Measurements from ENCODE around the gene ANAPC13. TPM values are rescaled to one million over a fixed set of nuclear protein-coding genes. Genes with fewer than 3 reads are reported as not detected.

Gene ANAPC13
- total RNA-seq (2022) (61.5 and 78.4 TPM in 2 replicates), Bru-seq, nascent RNA (percentile 86 among the genes with signal in this experiment), BruChase-seq, experiment 1, labeled RNA remaining after a 6-hour chase (percentile 95 among the genes with signal in this experiment), BruChase-seq, experiment 2, labeled RNA remaining after a 2-hour chase (percentile 91 among the genes with signal in this experiment)
- long read RNA-seq, transcript ANAPC13-206 (3 exons, 1,420 nt), result minor isoform, 8 of 192 reads
- long read RNA-seq, transcript ANAPC13-201 (3 exons, 1,209 nt), result major isoform, 110 of 192 reads
- long read RNA-seq, transcript ANAPC13-204 (3 exons, 1,840 nt), result minor isoform, 70 of 192 reads
- long read RNA-seq, partial matches to known transcripts, result 0 of 192 reads
- long read RNA-seq, other reads (novel, unspliced or antisense), result 0 of 192 reads

DNA sequence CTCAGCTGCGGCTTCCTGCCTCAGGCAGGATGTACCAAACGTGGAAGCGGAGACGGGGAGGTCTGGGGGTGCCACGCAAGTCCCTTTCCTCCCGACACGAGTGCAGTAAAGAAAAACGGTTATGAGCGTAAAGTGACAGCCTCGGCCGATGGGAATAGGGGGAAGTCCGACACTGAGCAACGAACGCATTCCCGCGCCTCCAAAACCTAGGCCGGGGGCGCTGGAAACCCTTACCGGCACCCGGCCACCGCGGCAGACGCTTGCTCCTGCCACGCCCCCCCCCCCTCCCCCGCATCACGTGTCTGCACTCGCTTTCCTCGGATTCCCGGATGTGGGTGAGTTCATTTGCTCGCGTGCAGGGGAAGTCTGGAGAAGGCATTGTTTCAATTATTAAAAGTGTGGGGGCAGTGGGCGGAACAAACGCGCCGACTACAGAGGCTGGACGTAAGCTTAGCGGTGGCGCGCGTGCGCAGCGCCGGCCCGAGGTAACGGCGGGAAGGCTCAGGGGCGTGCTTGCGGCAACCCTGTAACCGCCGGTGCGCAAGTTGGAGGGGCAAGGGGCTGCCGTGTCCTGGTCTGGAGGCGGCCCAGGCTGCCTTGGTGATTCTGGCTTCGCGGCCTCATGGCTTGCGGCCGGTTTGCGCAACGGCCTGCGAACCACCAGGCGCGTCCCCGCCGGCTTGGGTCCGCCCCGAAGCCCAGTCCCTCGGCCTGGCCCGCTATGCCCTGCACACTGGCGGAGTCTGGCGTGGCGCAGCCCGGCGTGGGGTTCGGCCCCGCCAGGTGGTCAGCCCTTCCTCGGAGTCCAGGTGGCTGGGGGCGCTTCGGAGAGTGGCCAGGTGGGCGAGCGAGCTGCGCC, at the start of gene ANAPC13, which contains the start of gene CEP63:
Gene ANAPC13 (minus strand): TSS at position 268 of the 859 bp plus-strand sequence. CDS start 3,081 bp downstream, outside the sequence.
Gene CEP63 (plus strand): TSS at position 340 of the 859 bp plus-strand sequence. CDS start 9,264 bp downstream, outside the sequence.
- BruUV-seq (replicated peaks), result TSS peak; percentile 61
- TF ChIP-seq, protein P1, sequence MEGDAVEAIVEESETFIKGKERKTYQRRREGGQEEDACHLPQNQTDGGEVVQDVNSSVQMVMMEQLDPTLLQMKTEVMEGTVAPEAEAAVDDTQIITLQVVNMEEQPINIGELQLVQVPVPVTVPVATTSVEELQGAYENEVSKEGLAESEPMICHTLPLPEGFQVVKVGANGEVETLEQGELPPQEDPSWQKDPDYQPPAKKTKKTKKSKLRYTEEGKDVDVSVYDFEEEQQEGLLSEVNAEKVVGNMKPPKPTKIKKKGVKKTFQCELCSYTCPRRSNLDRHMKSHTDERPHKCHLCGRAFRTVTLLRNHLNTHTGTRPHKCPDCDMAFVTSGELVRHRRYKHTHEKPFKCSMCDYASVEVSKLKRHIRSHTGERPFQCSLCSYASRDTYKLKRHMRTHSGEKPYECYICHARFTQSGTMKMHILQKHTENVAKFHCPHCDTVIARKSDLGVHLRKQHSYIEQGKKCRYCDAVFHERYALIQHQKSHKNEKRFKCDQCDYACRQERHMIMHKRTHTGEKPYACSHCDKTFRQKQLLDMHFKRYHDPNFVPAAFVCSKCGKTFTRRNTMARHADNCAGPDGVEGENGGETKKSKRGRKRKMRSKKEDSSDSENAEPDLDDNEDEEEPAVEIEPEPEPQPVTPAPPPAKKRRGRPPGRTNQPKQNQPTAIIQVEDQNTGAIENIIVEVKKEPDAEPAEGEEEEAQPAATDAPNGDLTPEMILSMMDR (IDR thresholded peaks at IDR 0.05; ENCODE audit: unreplicated experiment), result no peak
- CTCF ChIA-PET, result interaction anchor here (0.6 to 16.7 kb wide), 7 partner anchors 9 to 1485 kb away, joined by 4 to 449 read pairs (median 7); partner anchors contain the start of gene AMOTL2
- POLR2A ChIA-PET, result interaction anchor here (0.6 to 6.3 kb wide), 29 partner anchors 10 to 1710 kb away, joined by 3 to 77 read pairs (median 4); partner anchors contain the start of genes AMOTL2, CDV3, MSL2 and RYK
- peak within 1 kb of the TSS; percentile 75 for H3K4me3 Mint-ChIP-seq (ENCODE audit: unreplicated experiment)
- H3K36me3 Mint-ChIP-seq (ENCODE audit: insufficient read depth, unreplicated experiment), result peaks cover 28% of the 10 kb centered on the region
- peak; percentile 98 for DNase-seq (ENCODE audit: unreplicated experiment)
- intact Hi-C loops (cut with micrococcal nuclease), result no loop called here
- no peaks in the 10 kb centered on the region for H3K27me3 Mint-ChIP-seq (ENCODE audit: insufficient read depth, unreplicated experiment)
- H3K27ac Mint-ChIP-seq (ENCODE audit: low read depth, unreplicated experiment), result peak within 1 kb of the TSS; percentile 87
- peaks cover 31% of the 10 kb centered on the region for H3K4me1 Mint-ChIP-seq (ENCODE audit: insufficient read depth, unreplicated experiment)
- H3K9me3 Mint-ChIP-seq (ENCODE audit: unreplicated experiment), result no peaks in the 10 kb centered on the region

DNA sequence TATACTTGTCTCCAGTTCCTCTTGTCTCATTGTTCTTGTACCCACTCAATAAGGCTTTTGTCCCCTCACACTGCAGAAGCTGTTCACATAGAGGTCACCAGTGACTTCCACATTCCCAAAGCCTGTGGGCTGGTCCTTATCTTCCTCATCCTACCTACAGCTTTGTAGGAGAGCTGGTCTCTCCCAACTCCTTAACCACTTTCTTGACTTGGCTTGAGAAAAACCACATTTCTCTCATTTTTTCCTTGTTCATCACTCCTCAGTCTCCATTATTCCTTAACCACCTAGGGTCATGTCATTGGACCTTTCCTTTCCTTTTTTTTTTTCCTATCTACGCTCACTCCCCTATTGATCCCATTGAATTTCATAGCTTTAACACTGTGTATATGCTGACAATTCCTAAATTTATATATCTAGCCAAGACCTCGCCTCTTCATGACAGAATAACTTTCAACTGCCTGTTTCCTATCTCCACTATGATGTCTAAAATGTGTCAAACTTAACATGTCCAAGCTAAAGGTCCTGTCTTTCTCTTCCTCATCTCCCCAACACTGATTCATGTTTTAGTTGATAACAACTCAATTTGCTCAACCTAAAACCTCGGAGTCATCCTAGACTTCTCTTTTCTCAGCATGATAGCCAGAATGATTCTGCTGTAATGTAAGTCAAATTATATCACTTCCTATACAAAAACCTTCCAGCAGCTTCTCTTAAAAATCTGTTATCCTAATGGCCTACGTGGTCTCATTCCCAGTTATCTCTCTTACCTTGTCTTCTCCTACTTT, 49.6 kb upstream of the ANAPC13 start:
- BruUV-seq (replicated peaks), result no TSS peak
- intact Hi-C loops (cut with micrococcal nuclease), result no loop called here
- TF ChIP-seq, protein P1 (IDR thresholded peaks at IDR 0.05; ENCODE audit: unreplicated experiment), result no peak
- no peak overlapping the region for H3K4me3 Mint-ChIP-seq (ENCODE audit: unreplicated experiment)
- no peaks in the 10 kb centered on the region for H3K27me3 Mint-ChIP-seq (ENCODE audit: insufficient read depth, unreplicated experiment)
- POLR2A ChIA-PET, result interaction anchor here (0.5 kb wide), 1 partner anchor 161 kb away, joined by 5 read pairs; the partner anchor contains the start of gene AMOTL2
- no peaks in the 10 kb centered on the region for H3K9me3 Mint-ChIP-seq (ENCODE audit: unreplicated experiment)
- no peak for DNase-seq (ENCODE audit: unreplicated experiment)
- H3K27ac Mint-ChIP-seq (ENCODE audit: low read depth, unreplicated experiment), result no peak overlapping the region
- CTCF ChIA-PET, result interaction anchor here (0.7 kb wide), 1 partner anchor 33 kb away, joined by 3 read pairs; no protein-coding TSS in a partner anchor
- no peaks in the 10 kb centered on the region for H3K4me1 Mint-ChIP-seq (ENCODE audit: insufficient read depth, unreplicated experiment)
- peaks cover 15% of the 10 kb centered on the region for H3K36me3 Mint-ChIP-seq (ENCODE audit: insufficient read depth, unreplicated experiment)

DNA sequence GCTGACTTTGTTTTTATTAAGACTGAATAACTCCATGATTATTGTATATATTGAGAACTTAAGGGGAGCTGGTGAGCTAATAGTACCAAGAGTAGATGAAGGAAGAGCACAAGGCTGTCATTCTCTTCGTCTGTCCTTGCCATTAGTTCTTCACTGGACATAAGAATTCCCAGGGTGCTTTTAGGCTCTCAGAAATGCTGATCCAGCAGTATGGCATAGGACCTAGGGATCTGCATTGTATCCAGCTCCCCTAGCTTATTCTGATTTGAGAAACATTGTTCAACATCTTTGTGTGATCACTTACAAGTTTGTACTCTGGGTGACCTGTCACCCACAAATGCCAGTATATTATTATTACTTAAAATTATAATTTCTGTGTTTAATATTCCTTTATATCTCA, 47.7 kb upstream of the ANAPC13 start:
- no peaks in the 10 kb centered on the region for H3K9me3 Mint-ChIP-seq (ENCODE audit: unreplicated experiment)
- BruUV-seq (replicated peaks), result no TSS peak
- TF ChIP-seq, protein P1 (IDR thresholded peaks at IDR 0.05; ENCODE audit: unreplicated experiment), result no peak
- CTCF ChIA-PET, result interaction anchor here (0.6 to 1.3 kb wide), 3 partner anchors 137 to 1251 kb away, joined by 3 read pairs; no protein-coding TSS in a partner anchor
- no peak overlapping the region for H3K4me3 Mint-ChIP-seq (ENCODE audit: unreplicated experiment)
- POLR2A ChIA-PET, result no interaction called here
- H3K27ac Mint-ChIP-seq (ENCODE audit: low read depth, unreplicated experiment), result no peak overlapping the region
- no peak for DNase-seq (ENCODE audit: unreplicated experiment)
- peaks cover 15% of the 10 kb centered on the region for H3K36me3 Mint-ChIP-seq (ENCODE audit: insufficient read depth, unreplicated experiment)
- no peaks in the 10 kb centered on the region for H3K27me3 Mint-ChIP-seq (ENCODE audit: insufficient read depth, unreplicated experiment)
- intact Hi-C loops (cut with micrococcal nuclease), result no loop called here
- H3K4me1 Mint-ChIP-seq (ENCODE audit: insufficient read depth, unreplicated experiment), result no peaks in the 10 kb centered on the region
